Ovary (tissue), 3 donors: ENCODE results near the gene RNPEPL1.

Source experiments
- CTCF ChIP-seq, 3 donors: fragments of 450-650 bp in 2 of 3; fragments of 200-600 bp in 1 of 3; IDR thresholded peaks; one replicate each; pipeline versions ENCODE4 v1.5.1 to v1.8.0; 2016 to 2022; ENCODE audit warnings: antibody characterized with exemption in 3 of 3, mild to moderate bottlenecking in 1 of 3
- EP300 ChIP-seq: sonication (generic); formaldehyde crosslinking; IDR thresholded peaks from one replicate; pipeline ENCODE4 v1.6.1; 2017; ENCODE audit warnings: antibody characterized with exemption
- donor health status: DM: no; HTN: no; CAD: no.

- TF ChIP-seq CTCF (IDR thresholded peaks at IDR 0.05) = no peak
- TF ChIP-seq EP300 = no peak
Measured at GRCh38 chr2:240599141-240599583, 30.9 kb downstream of the RNPEPL1 start.
